NCI-H1930 (cell line): Measurements from ENCODE around the gene CTNNAL1.
A peak's percentile ranks its signal among the peaks of the same experiment; 100 is the strongest.
"Not testable (repeated sequence)": the region's sequence is repeated elsewhere in the genome, so short reads cannot be mapped to it uniquely, and the experiment has no call there.

ENCODE experiments used
- DNase-seq, 2 experiments: peaks; one replicate each; lab custom pipeline; 2025; lab: John Stamatoyannopoulos, UW

Gene CTNNAL1

GRCh38 chr9:108933718-108934322, 79.5 kb downstream of the CTNNAL1 start, which contains the start of gene ELP1:
TSS of gene ELP1 (minus strand) at chr9:108934124. CDS start at chr9:108931146, 2,978 bp downstream.
- peak; percentile 92 to 94 for DNase-seq

- DNase-seq = no peak
Observed at GRCh38 chr9:108933231-108933717, 80.0 kb downstream of the CTNNAL1 start.

- no peak for DNase-seq
Observed at GRCh38 chr9:108928386-108928785, 84.9 kb downstream of the CTNNAL1 start.

- no peak for DNase-seq
Observed at GRCh38 chr9:108924466-108924865, 88.8 kb downstream of the CTNNAL1 start.

- DNase-seq = no peak
Observed at GRCh38 chr9:108921200-108921599, 92.1 kb downstream of the CTNNAL1 start.

GRCh38 chr9:108920401-108920800, 92.9 kb downstream of the CTNNAL1 start:
- DNase-seq = not testable (repeated sequence)

GRCh38 chr9:108919517-108919916, 93.8 kb downstream of the CTNNAL1 start:
- DNase-seq = no peak

- DNase-seq = no peak
Observed at GRCh38 chr9:108913391-108913790, 99.9 kb downstream of the CTNNAL1 start.

GRCh38 chr9:108911820-108912219, 101.5 kb downstream of the CTNNAL1 start:
- DNase-seq = no peak

- DNase-seq = no peak
Observed at GRCh38 chr9:108910914-108911313, 102.4 kb downstream of the CTNNAL1 start.

- DNase-seq = no peak
Observed at GRCh38 chr9:108910402-108910801, 102.9 kb downstream of the CTNNAL1 start.

- DNase-seq = peak in 1 of 2 experiments; percentile 48
Observed at GRCh38 chr9:108905494-108905893, 107.8 kb downstream of the CTNNAL1 start.

- DNase-seq = no peak
Observed at GRCh38 chr9:108904161-108904560, 109.1 kb downstream of the CTNNAL1 start.

GRCh38 chr9:108903420-108904103, 109.7 kb downstream of the CTNNAL1 start:
- DNase-seq = no peak

- DNase-seq = peak; percentile 52 to 66
Observed at GRCh38 chr9:108900176-108900575, 113.1 kb downstream of the CTNNAL1 start.

- DNase-seq = not testable (repeated sequence)
Observed at GRCh38 chr9:108899023-108899695, 114.1 kb downstream of the CTNNAL1 start.

GRCh38 chr9:108897324-108898096, 115.8 kb downstream of the CTNNAL1 start:
- no peak for DNase-seq

- no peak for DNase-seq
Observed at GRCh38 chr9:108894225-108894997, 118.9 kb downstream of the CTNNAL1 start.
